Inferior parietal cortex (tissue), 1 donor: Measurements from ENCODE around the gene CSNK1G3.
A peak's percentile ranks its signal among the peaks of the same experiment; 100 is the strongest.
"Not testable (repeated sequence)": the region's sequence is repeated elsewhere in the genome, so short reads cannot be mapped to it uniquely, and the experiment has no call there.

Experiments used
- DNase-seq: peaks from one replicate; pipeline ENCODE4 v3.0.0-alpha.2; 2016; ENCODE audit errors: extremely low spot score

The CSNK1G3 gene

GRCh38 chr5:123511648-123512605 is at the start of gene CSNK1G3:
CSNK1G3 (plus strand) TSS chr5:123512177; CDS start chr5:123545664, 33,487 bp downstream.
- DNase-seq = peak; percentile 98

DNA sequence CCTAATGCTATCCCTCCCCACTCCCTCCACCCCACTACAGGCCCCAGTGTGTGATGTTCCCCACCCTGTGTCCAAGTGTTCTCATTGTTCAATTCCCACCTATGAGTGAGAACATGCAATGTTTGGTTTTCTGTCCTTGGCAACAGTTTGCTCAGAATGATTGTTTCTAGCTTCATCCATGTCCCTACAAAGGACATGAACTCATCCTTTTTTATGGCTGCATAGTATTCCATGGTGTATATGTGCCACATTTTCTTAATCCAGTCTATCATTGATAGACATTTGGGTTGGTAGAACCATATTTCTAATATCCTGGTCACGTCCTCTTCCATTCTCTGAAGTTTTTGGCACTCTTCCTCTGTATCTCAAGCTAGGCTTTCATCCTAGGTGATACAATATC is 45.1 kb upstream of the CSNK1G3 start:
- not testable (repeated sequence) for DNase-seq

GRCh38 chr5:123471385-123471784 is 40.6 kb upstream of the CSNK1G3 start:
- DNase-seq = no peak

DNA sequence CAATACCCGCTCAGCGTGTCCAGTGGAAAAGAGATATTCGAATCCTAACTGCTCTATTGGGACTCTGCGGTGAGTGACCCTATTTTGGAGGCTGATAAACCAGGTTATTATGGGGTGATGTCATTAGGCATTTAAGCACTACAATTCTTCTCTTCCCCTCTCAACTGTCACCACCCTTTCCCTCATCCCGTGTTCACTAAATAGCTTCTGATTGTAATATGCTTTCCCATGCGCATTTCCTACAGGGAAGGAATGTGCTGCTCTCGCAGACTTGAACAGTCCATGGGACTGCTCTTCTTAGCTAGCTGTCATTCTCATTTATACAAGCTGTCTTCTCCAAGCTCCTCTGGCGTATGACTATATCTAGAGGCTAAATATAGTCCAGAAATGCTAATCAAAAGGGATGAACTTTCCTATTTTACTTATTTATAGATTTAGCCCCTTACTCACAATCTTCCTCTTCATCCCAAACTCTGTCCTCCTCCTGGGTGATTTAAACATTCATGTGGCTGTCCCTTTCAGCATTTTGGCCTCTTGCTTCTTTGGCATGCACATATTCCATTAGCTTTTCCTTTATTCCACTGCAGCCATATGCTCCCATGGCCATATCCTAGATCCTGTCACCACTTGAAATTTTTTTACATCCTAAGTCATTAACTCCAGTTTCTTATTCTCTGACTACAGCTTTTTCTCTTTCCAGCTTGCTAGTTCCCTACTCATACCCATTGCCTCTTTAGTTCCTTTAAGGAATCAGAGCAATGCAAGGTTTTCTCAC is 39.6 kb upstream of the CSNK1G3 start:
- no peak for DNase-seq

DNA sequence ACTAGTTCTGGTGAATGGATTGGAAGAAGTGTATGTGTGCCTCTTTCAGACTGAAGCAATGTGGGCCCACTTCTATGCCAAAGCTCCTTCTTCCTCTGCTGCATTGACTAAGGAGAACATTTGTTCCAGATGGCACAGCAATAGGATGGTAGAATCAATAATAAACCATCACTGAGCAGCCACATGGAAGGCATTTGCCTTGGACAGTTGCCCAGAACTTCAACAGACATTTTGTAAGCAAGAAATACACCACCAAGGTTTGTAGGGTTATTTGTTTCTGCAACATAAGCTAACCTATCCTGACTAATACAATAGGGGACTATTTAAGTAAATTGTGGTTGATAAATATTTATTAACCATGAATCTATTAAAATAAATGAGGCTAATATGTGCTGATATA is 37.7 kb upstream of the CSNK1G3 start:
- DNase-seq = no peak

DNA sequence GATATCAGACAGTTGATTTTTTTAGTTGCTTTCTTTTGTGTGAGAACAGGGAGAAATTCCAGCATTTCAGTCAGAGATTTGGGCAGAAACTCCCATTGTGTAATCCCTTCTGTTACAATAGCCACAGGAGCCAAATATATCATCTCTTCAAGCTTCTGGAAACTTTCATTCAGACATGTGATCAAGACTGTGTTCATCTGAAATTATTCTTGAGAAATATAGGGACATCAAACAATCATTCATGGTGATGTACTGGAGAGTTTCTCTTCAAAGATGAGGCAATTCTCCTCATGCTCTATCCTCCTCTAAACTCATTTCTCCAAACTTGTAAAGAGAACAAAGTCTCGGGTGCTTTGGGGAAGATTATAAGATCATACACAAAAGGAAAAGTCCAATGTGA is 35.2 kb upstream of the CSNK1G3 start:
- no peak for DNase-seq

- DNase-seq = no peak
Observed at GRCh38 chr5:123478546-123478945, 33.4 kb upstream of the CSNK1G3 start.

- no peak for DNase-seq
Observed at GRCh38 chr5:123482258-123482657, 29.7 kb upstream of the CSNK1G3 start.

- no peak for DNase-seq
Observed at GRCh38 chr5:123483446-123484077, 28.4 kb upstream of the CSNK1G3 start.

DNA sequence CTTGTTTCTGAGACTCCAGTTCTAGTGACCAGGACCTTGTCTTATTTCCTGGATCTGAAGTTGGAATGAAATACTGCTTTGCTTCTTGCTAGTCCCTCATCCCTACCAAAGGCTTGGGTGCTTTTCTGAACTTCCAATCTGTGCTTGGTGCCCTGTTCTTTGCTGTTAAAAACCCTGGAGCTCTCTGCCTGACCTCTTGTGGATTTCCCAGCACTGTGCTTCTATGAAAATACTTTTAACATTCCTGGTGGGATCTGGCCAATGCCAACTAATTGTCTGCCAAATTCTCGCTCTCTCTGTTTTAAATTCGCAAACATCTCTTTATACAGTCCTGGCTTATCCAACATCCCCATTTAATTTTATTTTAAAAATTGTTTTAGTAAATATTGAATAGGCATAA is 26.7 kb upstream of the CSNK1G3 start:
- DNase-seq = no peak

DNA sequence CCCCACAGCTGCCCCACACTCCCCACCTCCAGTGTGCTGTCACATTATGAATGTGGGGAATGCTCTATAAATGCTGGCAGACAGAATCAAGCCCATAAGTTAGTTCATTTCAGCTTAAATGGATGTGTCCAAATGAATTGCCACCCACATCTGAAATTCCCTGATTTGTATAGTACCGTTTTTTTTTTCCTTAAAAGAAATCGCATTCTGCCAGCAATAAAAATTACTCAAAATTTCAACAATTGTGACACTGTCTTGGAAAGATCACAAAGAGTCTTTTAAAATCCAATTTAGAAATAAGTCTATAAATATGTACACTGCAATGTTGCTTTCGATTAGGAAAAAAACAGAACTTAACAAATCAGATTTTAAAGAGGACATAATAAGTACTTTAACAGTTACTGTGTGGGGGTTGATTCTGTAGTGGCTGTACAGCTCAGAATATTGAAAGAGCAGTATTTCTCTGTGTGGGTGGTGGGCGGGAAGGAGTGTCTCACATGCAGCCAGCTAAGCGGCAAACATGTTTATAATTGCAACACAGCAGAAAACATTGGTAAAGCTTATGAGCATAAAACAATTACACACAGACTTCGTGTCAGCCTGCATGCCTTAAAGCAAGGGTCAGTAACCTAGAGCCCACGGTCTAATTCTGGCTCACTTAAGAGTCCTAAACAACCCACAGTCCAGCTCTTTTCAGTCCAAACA is 24.9 kb upstream of the CSNK1G3 start:
- DNase-seq = no peak

DNA sequence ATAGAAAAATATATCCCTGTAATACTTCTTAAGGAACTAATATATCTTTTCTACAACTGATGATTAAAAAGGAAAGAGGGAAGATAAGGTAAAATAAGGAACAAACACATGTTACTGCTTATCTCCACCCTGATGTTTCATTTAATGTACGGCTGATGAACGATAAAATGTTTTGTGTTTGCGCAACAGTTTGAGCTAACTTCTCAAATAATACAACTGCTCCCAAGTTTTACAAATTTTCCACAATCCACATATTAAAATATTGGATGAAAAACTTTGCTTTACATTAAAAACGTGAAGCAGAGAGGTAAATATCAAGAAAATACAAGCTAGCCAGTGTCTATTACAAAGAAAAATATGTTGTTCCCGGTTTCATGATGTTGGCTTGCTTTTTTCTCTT is 21.0 kb upstream of the CSNK1G3 start:
- no peak for DNase-seq

DNA sequence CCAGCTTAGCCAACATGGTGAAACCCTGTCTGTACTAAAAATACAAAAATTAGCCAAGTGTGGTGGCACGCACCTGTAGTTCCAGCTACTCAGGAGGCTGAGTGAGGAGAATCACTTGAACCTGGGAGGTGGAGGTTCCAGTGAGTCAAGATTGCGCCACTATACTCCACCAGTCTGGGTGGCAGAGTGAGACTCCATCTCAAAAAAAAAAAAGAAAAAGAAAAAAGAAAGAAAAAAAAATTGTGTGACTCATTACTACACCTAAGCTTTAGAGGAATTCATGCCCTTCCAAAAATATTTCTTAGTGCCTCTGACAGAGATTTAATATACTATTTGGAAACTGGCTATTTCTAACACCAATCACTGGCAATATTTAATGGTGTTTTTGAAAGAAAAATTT is 16.8 kb upstream of the CSNK1G3 start:
- DNase-seq = not testable (repeated sequence)

DNA sequence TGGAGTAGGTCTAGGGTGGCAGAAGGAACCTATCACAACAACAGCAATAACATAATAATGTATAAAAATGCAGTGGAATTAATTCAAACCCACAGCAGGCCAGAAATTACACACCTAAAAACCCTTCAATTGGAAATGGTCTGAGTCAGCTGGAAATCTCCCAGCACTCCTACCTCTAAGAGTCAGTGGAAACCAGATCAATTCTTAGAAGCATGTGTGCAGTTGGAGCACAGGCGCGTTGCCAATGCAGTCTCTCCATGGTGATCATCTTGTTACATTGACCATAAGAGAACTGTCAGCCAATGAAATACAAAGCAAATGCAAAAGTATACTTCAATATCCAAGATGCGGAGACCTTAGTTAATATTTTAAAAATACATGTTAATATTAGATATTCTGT is 15.1 kb upstream of the CSNK1G3 start:
- no peak for DNase-seq

- DNase-seq = no peak
Observed at GRCh38 chr5:123500471-123500870, 11.5 kb upstream of the CSNK1G3 start.

GRCh38 chr5:123502120-123502519 is 9.9 kb upstream of the CSNK1G3 start:
- DNase-seq = no peak

GRCh38 chr5:123503299-123503698 is 8.7 kb upstream of the CSNK1G3 start:
- DNase-seq = no peak

DNA sequence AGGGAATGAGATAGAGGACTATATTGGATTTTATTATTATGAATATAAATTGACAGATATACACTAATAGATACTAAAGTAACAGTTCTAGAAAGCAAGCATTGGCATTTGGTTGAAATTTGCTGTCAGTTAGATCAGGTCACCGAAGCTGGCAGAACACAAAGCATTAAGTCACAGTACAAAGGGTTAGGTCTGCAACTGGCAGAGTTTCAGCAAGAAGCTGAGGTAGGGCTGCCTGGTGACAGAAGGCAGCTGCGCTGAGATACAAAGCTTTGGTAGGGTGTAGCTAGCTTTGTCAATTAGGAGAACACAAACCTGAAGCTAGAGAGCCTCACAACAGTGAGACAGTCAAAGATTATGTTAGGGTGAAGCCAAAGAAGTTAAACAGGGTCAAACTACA is 6.3 kb upstream of the CSNK1G3 start:
- no peak for DNase-seq

DNA sequence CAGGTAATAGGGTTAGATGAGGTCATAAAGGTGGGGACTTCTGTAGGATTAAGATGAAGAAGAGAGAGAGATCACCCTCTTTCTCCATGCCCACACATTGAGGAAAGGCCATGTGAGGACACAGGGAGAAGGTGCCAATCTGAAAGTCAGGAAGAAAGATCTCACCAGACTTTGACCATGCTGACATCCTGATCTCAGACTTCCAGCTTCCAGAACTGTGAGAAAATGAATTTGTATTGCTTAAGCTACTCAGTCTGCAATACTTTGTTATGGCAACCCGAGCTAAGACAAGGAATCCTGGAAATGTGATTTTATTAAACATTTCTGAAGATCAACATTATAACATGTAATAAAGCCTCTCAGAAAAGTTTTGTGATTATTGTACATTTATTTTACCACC is 3.5 kb upstream of the CSNK1G3 start:
- no peak for DNase-seq

- DNase-seq = no peak
Observed at GRCh38 chr5:123511290-123511647, 708 bp upstream of the CSNK1G3 start.

- peak; percentile 15 for DNase-seq
Observed at GRCh38 chr5:123512611-123513461, 859 bp downstream of the CSNK1G3 start.
